Measurements from ENCODE around the gene NUAK1.

Gene NUAK1

DNA sequence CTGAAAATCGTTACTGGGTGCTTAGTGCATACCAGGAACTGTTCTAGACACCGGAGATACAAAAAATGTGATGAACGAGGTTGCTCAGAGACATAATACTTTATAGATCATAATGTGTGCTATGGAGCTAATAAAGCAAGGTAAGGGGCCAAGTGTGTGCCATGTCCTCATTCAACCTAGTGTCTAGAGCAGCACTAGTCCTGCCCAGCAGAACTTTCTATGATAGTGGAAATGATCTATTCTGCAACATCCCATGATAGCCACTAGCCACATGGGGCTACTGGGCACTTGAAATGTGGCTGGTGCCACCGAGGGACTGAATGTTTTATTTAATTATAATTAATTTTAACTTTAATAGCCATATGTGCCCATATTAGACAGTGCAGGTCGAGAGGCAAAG lies 15.6 kb downstream of the NUAK1 start:
- Histone ChIP-seq H3K36me3 (ENCODE audit: control insufficient read depth in 2 of 2, insufficient read depth in 2 of 2, low read length in 2 of 2) (no peaks in the 10 kb centered on the region), H3K4me3 (ENCODE audit: low read length in 2 of 2) (no peak overlapping the region), H3K27ac (ENCODE audit: low read depth in 2 of 2, low read length in 2 of 2) (no peak overlapping the region), H3K9me3 (ENCODE audit: control insufficient read depth in 2 of 2, low read length in 2 of 2) (no peaks in the 10 kb centered on the region), H3K9ac (ENCODE audit: low read depth in 1 of 2, low read length in 2 of 2) (no peak overlapping the region), H3K4me1 (ENCODE audit: control insufficient read depth in 2 of 2, insufficient read depth in 2 of 2, low read length in 2 of 2) (peaks cover 7 to 9% of the 10 kb centered on the region in 2 donors), H3K27me3 (ENCODE audit: control insufficient read depth in 2 of 2, insufficient read depth in 2 of 2, low read length in 2 of 2) (no peaks in the 10 kb centered on the region)

DNA sequence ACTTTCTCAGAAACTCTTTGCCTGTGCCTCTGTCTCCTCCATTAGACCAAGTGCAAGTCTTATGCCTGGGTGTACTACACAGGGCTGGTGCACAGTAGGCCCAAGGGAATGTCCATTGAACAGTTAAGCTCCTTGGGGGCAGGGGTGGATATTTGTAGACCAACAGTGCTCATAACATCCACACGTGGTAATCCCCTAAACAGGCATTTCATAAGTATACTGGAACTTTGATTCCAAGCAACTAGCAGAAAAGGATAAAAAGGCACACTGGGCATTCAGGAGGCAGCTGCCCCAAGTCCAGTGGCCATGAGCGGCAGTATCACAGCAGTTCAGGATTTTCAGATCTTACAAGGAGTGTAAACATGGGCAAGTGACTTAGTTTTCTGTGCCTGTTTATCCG lies 16.8 kb downstream of the NUAK1 start:
- Histone ChIP-seq H3K9me3 (ENCODE audit: control insufficient read depth in 2 of 2, low read length in 2 of 2) (no peaks in the 10 kb centered on the region), H3K9ac (ENCODE audit: low read depth in 1 of 2, low read length in 2 of 2) (no peak overlapping the region), H3K27ac (ENCODE audit: low read depth in 2 of 2, low read length in 2 of 2) (no peak overlapping the region), H3K4me1 (ENCODE audit: control insufficient read depth in 2 of 2, insufficient read depth in 2 of 2, low read length in 2 of 2) (peaks cover 7 to 9% of the 10 kb centered on the region in 2 donors), H3K4me3 (ENCODE audit: low read length in 2 of 2) (no peak overlapping the region), H3K27me3 (ENCODE audit: control insufficient read depth in 2 of 2, insufficient read depth in 2 of 2, low read length in 2 of 2) (no peaks in the 10 kb centered on the region), H3K36me3 (ENCODE audit: control insufficient read depth in 2 of 2, insufficient read depth in 2 of 2, low read length in 2 of 2) (no peaks in the 10 kb centered on the region)

DNA sequence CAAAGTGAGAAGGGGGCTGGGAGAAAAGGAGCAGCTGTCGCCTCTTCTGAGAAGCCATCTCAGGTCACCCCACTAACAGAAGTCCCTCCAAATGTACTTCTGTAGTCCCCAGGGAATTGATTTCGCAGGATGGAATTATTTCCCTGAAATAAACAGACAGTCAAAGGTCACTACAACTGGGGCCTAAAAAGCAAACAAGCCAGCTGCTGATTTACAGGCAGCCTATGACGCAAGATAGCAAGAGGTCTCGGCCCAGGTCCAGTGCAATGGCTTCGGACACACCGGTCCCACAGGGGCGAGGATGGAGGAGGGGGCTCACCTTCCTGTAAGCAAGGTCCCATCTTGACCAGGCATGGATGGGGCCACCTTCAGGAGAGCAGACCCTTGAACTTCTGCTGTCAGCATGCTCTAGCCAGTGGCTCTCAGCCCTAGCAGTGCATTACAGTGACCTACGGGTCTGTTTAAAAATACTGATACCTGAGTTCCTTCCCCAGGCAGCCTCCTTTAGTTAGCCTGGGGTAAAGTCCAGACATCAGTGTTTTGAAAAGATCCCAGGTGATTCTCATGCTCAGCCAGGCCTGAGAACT lies 18.1 kb downstream of the NUAK1 start:
- no peaks in the 10 kb centered on the region for H3K36me3 ChIP-seq (ENCODE audit: control insufficient read depth in 2 of 2, insufficient read depth in 2 of 2, low read length in 2 of 2)
- H3K4me3 ChIP-seq (ENCODE audit: low read length in 2 of 2) = no peak overlapping the region
- H3K9ac ChIP-seq (ENCODE audit: low read depth in 1 of 2, low read length in 2 of 2) = no peak overlapping the region
- H3K27me3 ChIP-seq (ENCODE audit: control insufficient read depth in 2 of 2, insufficient read depth in 2 of 2, low read length in 2 of 2) = no peaks in the 10 kb centered on the region
- peaks cover 7 to 9% of the 10 kb centered on the region in 2 donors for H3K4me1 ChIP-seq (ENCODE audit: control insufficient read depth in 2 of 2, insufficient read depth in 2 of 2, low read length in 2 of 2)
- H3K9me3 ChIP-seq (ENCODE audit: control insufficient read depth in 2 of 2, low read length in 2 of 2) = no peaks in the 10 kb centered on the region
- H3K27ac ChIP-seq (ENCODE audit: low read depth in 2 of 2, low read length in 2 of 2) = no peak overlapping the region

DNA sequence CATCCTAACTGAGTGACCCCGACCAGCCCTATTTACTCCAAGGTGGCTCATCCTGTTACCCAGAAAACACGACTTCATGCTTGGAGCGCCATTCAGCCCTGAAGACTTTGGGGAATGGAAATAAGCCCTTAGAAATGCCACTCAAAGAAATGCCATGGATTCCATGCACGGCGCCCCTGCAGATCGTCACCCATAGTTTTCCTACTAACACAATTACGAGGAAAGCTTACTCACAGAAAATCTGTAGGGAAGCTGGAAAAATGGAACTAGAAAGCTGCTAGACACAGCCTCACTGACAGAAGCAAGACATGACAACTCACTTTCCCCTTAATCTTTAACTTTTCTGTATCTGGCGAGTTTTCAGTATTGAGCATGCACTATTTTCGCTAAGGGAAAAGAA lies 19.5 kb downstream of the NUAK1 start:
- Histone ChIP-seq H3K9me3 (ENCODE audit: control insufficient read depth in 2 of 2, low read length in 2 of 2) (no peaks in the 10 kb centered on the region), H3K4me3 (ENCODE audit: low read length in 2 of 2) (no peak overlapping the region), H3K27me3 (ENCODE audit: control insufficient read depth in 2 of 2, insufficient read depth in 2 of 2, low read length in 2 of 2) (no peaks in the 10 kb centered on the region), H3K4me1 (ENCODE audit: control insufficient read depth in 2 of 2, insufficient read depth in 2 of 2, low read length in 2 of 2) (peaks cover 7 to 11% of the 10 kb centered on the region in 2 donors), H3K36me3 (ENCODE audit: control insufficient read depth in 2 of 2, insufficient read depth in 2 of 2, low read length in 2 of 2) (no peaks in the 10 kb centered on the region), H3K9ac (ENCODE audit: low read depth in 1 of 2, low read length in 2 of 2) (no peak overlapping the region), H3K27ac (ENCODE audit: low read depth in 2 of 2, low read length in 2 of 2) (no peak overlapping the region)

DNA sequence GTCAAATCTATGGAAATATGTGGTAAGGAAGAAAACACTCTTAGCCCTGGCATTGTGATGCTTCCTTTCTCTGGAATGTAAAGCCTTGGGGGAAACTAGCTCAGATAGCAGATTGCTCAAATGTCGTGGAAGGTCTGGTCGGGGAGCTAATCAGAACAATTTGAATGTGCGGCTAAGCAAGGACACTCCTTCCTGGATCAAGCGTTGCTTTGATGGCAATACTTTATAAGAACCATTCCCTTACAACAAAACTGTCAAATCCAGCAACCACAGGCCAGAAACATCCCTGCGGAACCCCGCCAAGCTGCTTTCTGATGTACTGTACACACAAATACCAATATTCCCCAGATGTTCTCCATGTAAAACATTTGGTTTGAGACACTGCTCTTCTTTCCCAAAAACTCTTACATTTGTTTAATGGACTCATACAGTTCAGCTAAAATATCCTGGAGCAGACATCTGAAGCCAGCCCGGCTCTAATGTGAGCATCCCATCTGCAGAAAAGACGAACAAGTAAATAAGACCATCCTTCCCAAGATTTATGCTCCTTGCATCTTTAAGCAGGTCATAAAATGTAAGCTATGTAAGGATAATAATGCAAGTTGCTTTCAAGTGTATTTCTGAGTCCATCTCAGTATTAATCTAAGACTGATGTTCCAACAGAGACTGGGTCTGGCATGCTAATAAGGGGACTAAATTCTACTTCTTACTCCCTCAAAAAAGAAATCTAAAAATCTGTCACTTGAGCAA lies 20.2 kb downstream of the NUAK1 start:
- H3K27ac ChIP-seq (ENCODE audit: low read depth in 2 of 2, low read length in 2 of 2) = no peak overlapping the region
- H3K36me3 ChIP-seq (ENCODE audit: control insufficient read depth in 2 of 2, insufficient read depth in 2 of 2, low read length in 2 of 2) = no peaks in the 10 kb centered on the region
- H3K27me3 ChIP-seq (ENCODE audit: control insufficient read depth in 2 of 2, insufficient read depth in 2 of 2, low read length in 2 of 2) = no peaks in the 10 kb centered on the region
- H3K4me3 ChIP-seq (ENCODE audit: low read length in 2 of 2) = no peak overlapping the region
- no peak overlapping the region for H3K9ac ChIP-seq (ENCODE audit: low read depth in 1 of 2, low read length in 2 of 2)
- no peaks in the 10 kb centered on the region for H3K9me3 ChIP-seq (ENCODE audit: control insufficient read depth in 2 of 2, low read length in 2 of 2)
- H3K4me1 ChIP-seq (ENCODE audit: control insufficient read depth in 2 of 2, insufficient read depth in 2 of 2, low read length in 2 of 2) = peaks cover 7 to 15% of the 10 kb centered on the region in 2 donors

DNA sequence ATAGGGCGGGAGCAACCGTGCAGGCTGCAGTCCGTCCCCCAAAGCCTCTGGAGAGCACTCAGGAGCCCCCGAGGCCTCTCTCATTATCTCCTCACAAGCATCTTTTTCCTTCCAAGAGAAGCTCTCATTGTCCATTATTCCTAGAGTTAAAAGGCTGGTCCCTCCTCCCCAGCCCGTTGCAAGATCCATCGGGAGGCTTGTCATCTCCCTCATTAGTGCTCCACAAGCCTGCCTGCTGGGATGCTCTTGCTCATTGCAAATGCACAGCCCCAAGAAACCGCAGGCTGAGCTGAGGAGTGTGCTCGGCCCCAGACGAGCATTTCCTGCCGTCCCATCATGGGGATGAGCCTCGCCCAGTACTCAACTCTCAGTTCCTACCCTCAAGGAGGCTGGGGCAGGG lies 23.3 kb downstream of the NUAK1 start:
- H3K27ac ChIP-seq (ENCODE audit: low read depth in 2 of 2, low read length in 2 of 2) = no peak overlapping the region

DNA sequence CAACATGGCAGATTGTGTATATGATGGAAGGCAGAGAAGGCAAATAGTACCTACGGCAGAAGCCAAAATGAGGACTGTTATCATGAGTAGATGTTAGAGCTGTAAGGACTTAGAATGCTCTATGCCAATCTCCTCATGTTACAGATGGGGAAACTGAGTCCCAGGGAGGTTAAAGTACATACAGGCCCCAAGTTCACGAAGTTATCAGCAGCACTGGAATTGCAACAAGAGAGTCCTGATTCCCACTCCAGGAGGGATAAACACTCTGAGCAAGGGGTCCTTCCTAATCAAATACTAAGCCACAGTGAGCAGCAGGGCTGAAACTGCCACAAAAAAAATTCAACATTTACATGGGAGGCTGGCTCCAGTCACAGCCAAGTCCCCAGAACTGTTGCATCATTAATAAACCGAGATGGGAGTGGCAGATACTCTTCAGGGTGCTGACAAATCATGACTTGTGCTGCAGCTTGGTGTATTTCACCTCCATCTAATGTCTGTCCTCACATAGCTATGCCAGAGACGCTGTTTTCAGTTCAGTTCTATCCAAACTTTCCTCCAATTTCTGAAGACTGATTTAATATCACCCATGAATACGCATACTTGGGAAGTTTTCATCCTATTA lies 24.2 kb downstream of the NUAK1 start:
- H3K4me1 ChIP-seq (ENCODE audit: control insufficient read depth in 2 of 2, insufficient read depth in 2 of 2, low read length in 2 of 2) = peaks cover 0 to 21% of the 10 kb centered on the region in 2 donors
- no peaks in the 10 kb centered on the region for H3K36me3 ChIP-seq (ENCODE audit: control insufficient read depth in 2 of 2, insufficient read depth in 2 of 2, low read length in 2 of 2)
- H3K9me3 ChIP-seq (ENCODE audit: control insufficient read depth in 2 of 2, low read length in 2 of 2) = no peaks in the 10 kb centered on the region
- H3K9ac ChIP-seq (ENCODE audit: low read depth in 1 of 2, low read length in 2 of 2) = no peak overlapping the region
- H3K27ac ChIP-seq (ENCODE audit: low read depth in 2 of 2, low read length in 2 of 2) = no peak overlapping the region
- no peak overlapping the region for H3K4me3 ChIP-seq (ENCODE audit: low read length in 2 of 2)
- H3K27me3 ChIP-seq (ENCODE audit: control insufficient read depth in 2 of 2, insufficient read depth in 2 of 2, low read length in 2 of 2) = no peaks in the 10 kb centered on the region

More for the DNA sequence above, 23.3 kb downstream of the NUAK1 start:
- H3K4me3 ChIP-seq (ENCODE audit: low read length in 2 of 2) = no peak overlapping the region
- H3K4me1 ChIP-seq (ENCODE audit: control insufficient read depth in 2 of 2, insufficient read depth in 2 of 2, low read length in 2 of 2) = peaks cover 2 to 21% of the 10 kb centered on the region in 2 donors
- no peak overlapping the region for H3K9ac ChIP-seq (ENCODE audit: low read depth in 1 of 2, low read length in 2 of 2)
- H3K36me3 ChIP-seq (ENCODE audit: control insufficient read depth in 2 of 2, insufficient read depth in 2 of 2, low read length in 2 of 2) = no peaks in the 10 kb centered on the region
- H3K27me3 ChIP-seq (ENCODE audit: control insufficient read depth in 2 of 2, insufficient read depth in 2 of 2, low read length in 2 of 2) = no peaks in the 10 kb centered on the region
- no peaks in the 10 kb centered on the region for H3K9me3 ChIP-seq (ENCODE audit: control insufficient read depth in 2 of 2, low read length in 2 of 2)

DNA sequence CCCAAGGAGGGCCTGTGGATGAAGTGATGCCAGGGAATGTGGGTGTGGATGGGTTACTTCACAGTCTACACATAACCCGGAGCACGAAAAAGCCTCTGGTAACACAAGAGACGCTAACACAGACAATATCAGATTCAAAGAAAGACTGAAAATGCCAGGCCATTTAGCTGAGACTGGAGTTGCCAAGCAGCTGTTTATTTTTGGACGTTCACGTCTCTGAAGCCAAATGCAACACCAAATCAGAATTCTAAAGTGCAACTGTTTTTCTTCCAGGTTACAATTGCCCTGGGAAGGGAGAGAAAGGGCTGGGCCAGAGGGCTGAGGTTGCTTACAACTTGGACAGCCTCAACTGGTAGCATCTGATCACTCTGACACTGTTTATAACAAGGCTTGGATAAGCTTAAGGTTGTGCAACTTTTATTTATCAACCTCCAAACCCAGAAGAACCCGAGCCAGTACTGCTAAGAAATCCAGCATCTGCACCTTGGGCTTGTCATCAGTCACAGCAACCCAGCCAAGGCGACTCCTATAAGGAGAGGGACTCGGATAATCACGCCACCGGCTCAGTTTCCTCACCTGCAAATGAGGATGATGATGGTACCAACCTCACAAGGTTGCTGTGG lies 24.8 kb downstream of the NUAK1 start:
- Histone ChIP-seq H3K9me3 (ENCODE audit: control insufficient read depth in 2 of 2, low read length in 2 of 2) (no peaks in the 10 kb centered on the region), H3K4me3 (ENCODE audit: low read length in 2 of 2) (no peak overlapping the region), H3K27ac (ENCODE audit: low read depth in 2 of 2, low read length in 2 of 2) (no peak overlapping the region), H3K27me3 (ENCODE audit: control insufficient read depth in 2 of 2, insufficient read depth in 2 of 2, low read length in 2 of 2) (no peaks in the 10 kb centered on the region), H3K9ac (ENCODE audit: low read depth in 1 of 2, low read length in 2 of 2) (no peak overlapping the region), H3K36me3 (ENCODE audit: control insufficient read depth in 2 of 2, insufficient read depth in 2 of 2, low read length in 2 of 2) (no peaks in the 10 kb centered on the region), H3K4me1 (ENCODE audit: control insufficient read depth in 2 of 2, insufficient read depth in 2 of 2, low read length in 2 of 2) (peaks cover 6 to 24% of the 10 kb centered on the region in 2 donors)

DNA sequence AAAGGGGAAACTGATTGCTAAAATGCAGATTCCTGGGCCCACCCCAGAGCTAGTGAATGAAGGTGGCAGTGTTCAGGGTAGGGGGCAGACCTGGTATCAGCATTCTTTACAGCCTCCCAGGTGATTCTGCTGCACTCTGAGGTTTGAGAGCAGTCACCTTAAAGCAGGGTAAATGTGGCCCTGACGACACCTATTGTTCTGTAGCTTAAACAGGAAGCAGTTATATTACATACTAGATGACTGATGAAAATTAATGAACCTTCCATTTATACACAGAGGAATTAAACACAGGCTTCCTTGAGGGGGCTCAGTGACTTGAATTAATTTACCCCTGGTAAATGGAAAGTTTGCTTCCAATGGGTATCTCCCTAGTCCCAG lies 25.3 kb downstream of the NUAK1 start:
- H3K4me1 ChIP-seq (ENCODE audit: control insufficient read depth in 2 of 2, insufficient read depth in 2 of 2, low read length in 2 of 2) = peaks cover 11 to 29% of the 10 kb centered on the region in 2 donors
- H3K9ac ChIP-seq (ENCODE audit: low read depth in 1 of 2, low read length in 2 of 2) = no peak overlapping the region
- H3K9me3 ChIP-seq (ENCODE audit: control insufficient read depth in 2 of 2, low read length in 2 of 2) = no peaks in the 10 kb centered on the region
- H3K36me3 ChIP-seq (ENCODE audit: control insufficient read depth in 2 of 2, insufficient read depth in 2 of 2, low read length in 2 of 2) = no peaks in the 10 kb centered on the region
- H3K27me3 ChIP-seq (ENCODE audit: control insufficient read depth in 2 of 2, insufficient read depth in 2 of 2, low read length in 2 of 2) = no peaks in the 10 kb centered on the region
- no peak overlapping the region for H3K27ac ChIP-seq (ENCODE audit: low read depth in 2 of 2, low read length in 2 of 2)
- H3K4me3 ChIP-seq (ENCODE audit: low read length in 2 of 2) = no peak overlapping the region

DNA sequence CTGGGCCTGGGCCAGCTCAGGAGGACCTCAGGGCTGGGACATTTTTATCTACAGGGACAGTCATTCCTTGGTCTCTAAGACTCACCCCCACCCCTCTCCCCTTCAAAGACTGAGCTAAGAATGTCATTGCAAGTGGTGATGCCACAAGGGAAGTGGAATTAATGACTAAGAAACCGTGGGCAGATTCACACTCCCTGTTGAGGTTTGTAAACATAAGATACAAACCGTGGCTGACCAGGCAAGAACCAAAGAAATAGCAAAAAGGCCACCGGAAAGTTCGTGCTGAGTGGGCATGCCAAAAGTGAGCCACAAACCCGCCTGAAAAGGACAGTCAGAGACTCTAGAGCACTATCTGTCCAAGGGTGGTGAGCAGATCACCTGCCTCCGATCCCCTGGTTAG lies 25.7 kb downstream of the NUAK1 start:
- Histone ChIP-seq H3K4me1 (ENCODE audit: control insufficient read depth in 2 of 2, insufficient read depth in 2 of 2, low read length in 2 of 2) (peaks cover 15 to 33% of the 10 kb centered on the region in 2 donors), H3K36me3 (ENCODE audit: control insufficient read depth in 2 of 2, insufficient read depth in 2 of 2, low read length in 2 of 2) (no peaks in the 10 kb centered on the region), H3K9me3 (ENCODE audit: control insufficient read depth in 2 of 2, low read length in 2 of 2) (no peaks in the 10 kb centered on the region), H3K27ac (ENCODE audit: low read depth in 2 of 2, low read length in 2 of 2) (no peak overlapping the region), H3K4me3 (ENCODE audit: low read length in 2 of 2) (no peak overlapping the region), H3K9ac (ENCODE audit: low read depth in 1 of 2, low read length in 2 of 2) (no peak overlapping the region), H3K27me3 (ENCODE audit: control insufficient read depth in 2 of 2, insufficient read depth in 2 of 2, low read length in 2 of 2) (no peaks in the 10 kb centered on the region)

Measured in mucosa of rectum (tissue), 2 donors.